ENCODE data around the gene CREBBP.

The CREBBP gene

DNA sequence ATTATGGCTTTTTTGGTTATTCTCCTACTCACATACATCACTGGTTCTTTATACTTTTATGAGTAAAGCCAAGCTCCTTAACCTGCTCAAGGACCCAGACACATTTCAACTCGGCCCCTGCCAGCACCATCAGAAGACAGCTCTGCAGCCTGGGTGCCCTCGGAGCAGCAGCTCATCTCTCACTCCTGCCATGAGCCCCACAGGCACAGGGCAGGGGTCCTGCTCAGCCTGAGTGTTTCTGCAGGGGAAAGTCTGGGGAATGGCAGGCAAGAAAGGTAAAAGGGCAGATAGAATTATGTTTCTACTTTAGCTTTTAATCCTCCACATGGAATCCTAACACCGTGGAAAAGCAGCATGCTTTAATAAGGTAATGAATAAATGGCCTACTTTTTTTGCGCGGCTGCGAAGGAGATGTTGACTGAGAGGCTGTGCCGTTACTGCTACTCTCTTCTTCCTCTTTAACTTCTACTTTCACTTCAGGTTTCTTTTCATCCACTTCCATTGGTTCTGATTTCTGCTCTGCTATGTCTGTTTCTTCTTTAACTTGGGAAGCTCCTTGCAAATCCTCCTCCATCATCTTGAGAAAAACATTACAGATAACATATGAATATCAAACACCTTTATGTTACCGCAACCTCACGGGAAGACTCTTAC, 113.1 kb downstream of the CREBBP start:
- DNase-seq (ENCODE audit: low spot score) = no peak

DNA sequence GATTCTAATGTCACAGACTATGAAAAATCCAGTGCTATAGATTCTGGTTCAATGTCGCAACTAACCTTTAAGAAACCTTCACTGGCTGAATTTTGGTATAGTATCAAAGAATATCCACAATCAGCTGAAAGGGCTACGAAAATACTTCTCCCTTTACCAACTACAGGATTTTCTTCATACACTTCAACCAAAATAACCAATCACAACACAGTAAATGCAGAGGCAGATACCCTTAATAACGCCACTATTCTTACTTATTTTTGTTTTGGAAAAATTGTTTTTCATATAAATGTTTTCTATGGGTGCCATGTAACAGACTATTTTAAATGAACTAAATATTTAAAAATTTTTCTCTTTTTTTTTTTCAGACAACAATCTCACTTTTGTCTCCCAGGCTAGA, 114.3 kb downstream of the CREBBP start:
- no peak for DNase-seq (ENCODE audit: low spot score)

- DNase-seq (ENCODE audit: low spot score) = no peak
Observed at GRCh38 chr16:3764409-3764808, 116.1 kb downstream of the CREBBP start.

- DNase-seq (ENCODE audit: low spot score) = no peak
Observed at GRCh38 chr16:3762107-3762750, 118.3 kb downstream of the CREBBP start.

DNA sequence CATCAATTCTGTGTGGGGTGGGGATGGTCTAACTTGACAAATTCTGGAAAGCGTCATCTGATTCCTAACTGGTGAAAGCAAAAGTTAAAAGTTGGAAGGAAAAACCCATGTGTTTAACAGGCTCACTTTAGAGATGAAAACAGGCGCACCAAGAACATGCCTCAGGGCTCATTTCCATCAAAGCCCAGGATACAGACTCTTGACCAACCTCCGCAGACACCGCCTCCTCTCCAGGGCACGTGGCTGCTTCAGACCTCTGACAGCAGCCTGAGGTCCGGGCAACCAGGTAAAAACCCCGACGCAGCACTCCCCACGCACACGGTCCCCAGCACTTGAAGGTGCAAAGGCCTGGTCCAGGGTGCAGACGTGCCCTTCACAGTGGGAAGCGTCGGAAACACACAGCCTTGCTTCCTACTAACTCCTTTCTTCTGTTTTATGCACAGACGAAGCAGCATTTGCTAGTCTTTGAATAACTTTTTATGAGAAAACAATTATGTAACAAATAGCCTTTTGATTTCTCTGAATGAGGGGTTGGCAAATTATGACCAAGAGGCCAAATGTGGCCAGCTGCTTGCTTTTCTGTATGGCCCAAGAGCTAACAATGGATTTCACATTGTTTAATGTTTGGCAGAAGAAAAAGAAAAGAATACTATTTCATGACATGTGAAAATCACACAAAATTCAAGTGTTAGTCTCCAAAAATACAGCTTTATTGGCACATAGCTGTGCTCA, 119.0 kb downstream of the CREBBP start:
- peak; percentile 61 for DNase-seq (ENCODE audit: low spot score)

- DNase-seq (ENCODE audit: low spot score) = no peak
Observed at GRCh38 chr16:3760518-3760917, 120.0 kb downstream of the CREBBP start.

GRCh38 chr16:3759736-3760135, 120.8 kb downstream of the CREBBP start:
- no peak for DNase-seq (ENCODE audit: low spot score)

GRCh38 chr16:3756113-3756512, 124.4 kb downstream of the CREBBP start:
- DNase-seq (ENCODE audit: low spot score) = no peak

- no peak for DNase-seq (ENCODE audit: low spot score)
Observed at GRCh38 chr16:3755249-3755648, 125.3 kb downstream of the CREBBP start.

DNA sequence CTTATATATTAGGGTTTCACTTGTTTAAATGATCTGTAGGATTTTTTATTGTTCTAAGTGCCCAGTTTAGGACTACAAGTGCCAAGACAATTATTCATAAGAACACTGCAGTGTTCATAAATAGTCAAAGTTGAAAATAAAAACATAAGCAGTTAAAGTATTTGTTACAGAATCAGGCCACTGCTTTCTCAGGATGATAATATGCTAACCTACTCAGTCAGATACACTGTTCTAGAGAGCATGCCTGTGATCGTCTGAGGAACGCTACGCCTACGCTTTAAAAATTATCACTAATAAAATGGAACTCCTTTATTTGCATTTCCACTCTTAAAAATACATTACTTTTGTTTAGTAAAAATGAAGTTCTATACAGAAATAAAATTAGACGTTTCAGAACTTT, 125.7 kb downstream of the CREBBP start:
- no peak for DNase-seq (ENCODE audit: low spot score)

- DNase-seq (ENCODE audit: low spot score) = no peak
Observed at GRCh38 chr16:3754081-3754703, 126.3 kb downstream of the CREBBP start.

GRCh38 chr16:3752984-3753383, 127.5 kb downstream of the CREBBP start:
- DNase-seq (ENCODE audit: low spot score) = no peak

DNA sequence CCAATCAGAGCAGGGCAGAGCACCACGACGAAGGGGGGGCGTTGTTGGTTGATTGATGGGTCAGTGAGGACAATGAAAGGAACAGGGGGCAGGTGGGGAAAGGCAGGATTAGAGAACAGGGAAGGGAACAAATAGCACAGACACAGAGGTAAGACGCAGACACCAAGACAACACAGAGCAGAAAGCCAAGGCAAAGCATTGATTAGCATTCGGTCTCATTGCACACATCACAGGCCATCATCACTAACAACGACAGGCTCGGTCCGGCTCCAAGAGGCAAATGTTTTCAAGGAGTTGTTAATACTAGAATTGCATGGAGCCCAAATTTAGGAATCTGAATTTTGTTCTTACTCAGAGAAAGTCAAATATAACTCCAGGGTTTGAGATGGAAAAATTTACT, 128.6 kb downstream of the CREBBP start:
- DNase-seq (ENCODE audit: low spot score) = no peak

DNA sequence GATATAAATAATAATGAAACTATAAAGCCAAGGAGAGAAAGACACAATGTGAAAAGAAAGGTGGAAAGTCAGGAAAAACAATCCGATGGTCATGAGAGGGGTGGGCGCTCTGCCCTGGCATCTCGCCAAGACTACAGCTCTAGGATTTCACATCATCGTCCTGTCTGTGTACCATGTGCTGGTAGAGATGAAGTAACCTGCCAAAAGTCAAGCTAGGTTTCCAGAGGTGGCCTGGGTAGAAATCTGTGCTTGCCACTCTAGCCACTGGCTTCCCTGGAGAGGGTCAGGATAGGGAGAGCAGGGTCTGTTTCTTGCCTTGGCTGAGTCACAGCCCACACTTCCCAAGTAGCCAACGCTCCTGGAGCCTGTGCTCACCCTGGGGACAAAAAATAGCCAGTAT, 132.2 kb downstream of the CREBBP start:
- no peak for DNase-seq (ENCODE audit: low spot score)

GRCh38 chr16:3745751-3746355, 134.7 kb downstream of the CREBBP start:
- DNase-seq (ENCODE audit: low spot score) = no peak

DNA sequence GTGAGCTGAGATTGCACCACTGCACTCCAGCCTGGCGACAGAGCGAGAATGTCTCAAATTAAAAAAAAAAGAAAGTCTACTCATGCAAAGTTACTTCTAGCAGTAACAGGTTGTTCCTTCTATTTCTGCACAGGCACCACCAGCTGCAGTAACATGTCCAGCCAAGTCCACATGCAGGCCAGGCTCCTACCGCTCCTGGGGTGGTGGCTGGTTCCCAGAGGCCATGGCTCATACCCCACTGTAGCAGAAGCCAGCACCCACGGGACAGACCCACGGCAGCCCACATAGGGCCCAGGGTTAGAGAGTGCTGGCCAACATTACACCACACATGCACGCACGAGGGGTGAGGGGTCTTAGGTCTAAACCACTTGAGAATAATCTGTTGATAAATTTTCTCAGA, 136.5 kb downstream of the CREBBP start:
- DNase-seq (ENCODE audit: low spot score) = no peak

DNA sequence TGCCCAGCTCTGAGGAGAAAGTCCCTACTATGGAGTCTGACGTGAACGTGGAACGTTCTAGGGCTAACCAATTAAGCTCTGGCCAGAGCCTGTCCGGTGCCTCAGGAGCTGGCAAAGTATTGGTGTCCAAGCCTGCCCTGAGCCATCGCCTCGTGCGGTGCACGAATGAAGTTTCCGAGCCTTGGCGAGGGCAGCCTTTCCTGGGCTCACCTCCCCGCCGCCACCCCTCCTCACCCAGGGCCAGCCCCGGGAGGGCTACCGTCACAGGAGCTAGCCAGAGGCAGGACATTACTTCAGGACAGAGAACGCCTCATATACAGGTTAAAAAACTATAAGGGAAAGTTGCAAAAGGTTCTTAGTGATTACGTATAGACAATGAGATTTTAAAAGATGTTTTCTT, 139.6 kb downstream of the CREBBP start:
- no peak for DNase-seq (ENCODE audit: low spot score)

- DNase-seq (ENCODE audit: low spot score) = no peak
Observed at GRCh38 chr16:3740186-3740585, 140.3 kb downstream of the CREBBP start.

GRCh38 chr16:3739636-3740035, 140.9 kb downstream of the CREBBP start:
- no peak for DNase-seq (ENCODE audit: low spot score)

DNA sequence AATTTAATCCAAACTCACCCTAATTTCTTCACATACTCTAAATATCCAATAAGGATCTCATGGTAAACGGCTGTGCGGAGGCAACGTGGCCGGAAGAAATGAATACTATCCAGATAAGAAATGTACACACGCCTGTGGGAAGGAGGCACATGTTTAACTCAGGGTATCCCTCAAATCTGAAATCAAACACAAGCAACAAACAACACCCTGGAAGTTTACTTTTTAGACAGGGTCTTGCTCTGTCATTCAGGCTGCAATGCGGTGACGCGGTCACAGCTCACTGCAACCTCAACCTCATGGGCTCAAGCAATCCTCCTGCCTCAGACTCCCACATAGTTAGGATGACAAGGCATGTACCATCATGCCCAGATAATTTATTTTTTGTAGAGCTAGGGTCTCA, 142.0 kb downstream of the CREBBP start:
- DNase-seq (ENCODE audit: low spot score) = no peak

DNA sequence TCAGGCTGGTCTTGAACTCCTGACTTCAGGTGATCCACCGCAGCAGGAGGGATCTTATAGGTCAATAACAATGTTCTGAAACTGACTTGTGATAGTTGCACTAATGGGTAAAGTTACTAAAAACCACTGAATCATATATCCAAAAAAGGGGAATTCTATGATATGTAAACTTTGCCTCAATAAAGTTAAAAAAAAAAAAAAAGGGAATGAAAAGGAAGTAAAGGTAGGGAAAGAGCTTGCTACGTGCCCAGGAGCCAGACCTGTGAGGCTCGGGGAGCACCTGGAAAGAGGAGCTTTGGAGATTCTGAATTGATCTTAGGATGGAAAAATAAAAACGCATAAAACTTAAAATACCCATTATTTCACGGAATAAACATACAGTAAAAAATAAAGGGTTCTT, 142.4 kb downstream of the CREBBP start:
- DNase-seq (ENCODE audit: low spot score) = no peak

- DNase-seq (ENCODE audit: low spot score) = no peak
Observed at GRCh38 chr16:3737181-3737580, 143.3 kb downstream of the CREBBP start.

DNA sequence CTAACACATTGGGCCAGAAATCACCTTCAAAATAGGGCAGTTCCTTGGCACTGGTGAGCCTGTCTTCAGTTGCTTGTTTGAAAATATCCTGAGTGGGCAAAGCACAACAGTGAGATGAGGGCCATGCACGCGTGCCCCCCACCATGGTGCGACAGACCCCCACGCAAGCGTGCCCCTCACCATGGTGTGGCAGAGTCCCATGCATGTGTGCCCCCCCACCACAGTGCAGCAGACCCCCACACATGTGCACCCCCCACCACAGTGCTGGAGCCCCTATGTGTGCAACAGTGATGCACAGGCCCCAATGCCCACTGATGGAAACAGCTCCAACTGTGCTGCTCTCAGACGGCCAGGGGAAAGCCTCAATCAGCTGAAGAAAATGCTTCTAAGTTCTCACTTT, 144.4 kb downstream of the CREBBP start:
- DNase-seq (ENCODE audit: low spot score) = no peak

Measured in putamen (tissue), 1 donor.